Measurements from ENCODE around the gene PTPRK.

Gene PTPRK

GRCh38 chr6:128036808-128037570 is 483.4 kb downstream of the PTPRK start:
- TF ChIP-seq, protein P1, sequence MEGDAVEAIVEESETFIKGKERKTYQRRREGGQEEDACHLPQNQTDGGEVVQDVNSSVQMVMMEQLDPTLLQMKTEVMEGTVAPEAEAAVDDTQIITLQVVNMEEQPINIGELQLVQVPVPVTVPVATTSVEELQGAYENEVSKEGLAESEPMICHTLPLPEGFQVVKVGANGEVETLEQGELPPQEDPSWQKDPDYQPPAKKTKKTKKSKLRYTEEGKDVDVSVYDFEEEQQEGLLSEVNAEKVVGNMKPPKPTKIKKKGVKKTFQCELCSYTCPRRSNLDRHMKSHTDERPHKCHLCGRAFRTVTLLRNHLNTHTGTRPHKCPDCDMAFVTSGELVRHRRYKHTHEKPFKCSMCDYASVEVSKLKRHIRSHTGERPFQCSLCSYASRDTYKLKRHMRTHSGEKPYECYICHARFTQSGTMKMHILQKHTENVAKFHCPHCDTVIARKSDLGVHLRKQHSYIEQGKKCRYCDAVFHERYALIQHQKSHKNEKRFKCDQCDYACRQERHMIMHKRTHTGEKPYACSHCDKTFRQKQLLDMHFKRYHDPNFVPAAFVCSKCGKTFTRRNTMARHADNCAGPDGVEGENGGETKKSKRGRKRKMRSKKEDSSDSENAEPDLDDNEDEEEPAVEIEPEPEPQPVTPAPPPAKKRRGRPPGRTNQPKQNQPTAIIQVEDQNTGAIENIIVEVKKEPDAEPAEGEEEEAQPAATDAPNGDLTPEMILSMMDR (conservative IDR thresholded peaks at IDR 0.05; ENCODE audit: low read length) = no peak
- DNase-seq (ENCODE audit: low read depth) = peak; percentile 68

DNA sequence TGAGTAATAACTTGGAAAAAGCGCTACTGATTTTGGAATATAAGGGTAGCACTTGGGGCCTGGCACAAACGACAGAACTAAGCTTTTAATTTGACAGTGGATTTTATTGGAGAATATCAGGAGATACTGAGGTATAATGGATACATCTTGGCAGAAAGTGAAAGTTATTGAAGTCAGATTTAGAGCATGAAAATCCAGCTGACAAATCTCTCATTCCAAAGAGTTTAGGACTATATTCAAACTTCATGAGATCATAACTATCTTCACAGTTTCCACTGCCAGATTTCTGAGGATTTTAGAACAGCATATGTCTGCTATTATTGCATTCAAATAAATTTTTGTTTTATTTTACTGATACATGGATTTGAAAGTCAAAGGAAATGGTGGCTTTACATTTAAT is 487.2 kb downstream of the PTPRK start:
- no peak overlapping the region for H3K4me3 ChIP-seq (ENCODE audit: low read length)
- DNase-seq (ENCODE audit: low read depth) = no peak
- TF ChIP-seq, protein P1 (conservative IDR thresholded peaks at IDR 0.05; ENCODE audit: low read length) = no peak

More at GRCh38 chr6:128036808-128037570, 483.4 kb downstream of the PTPRK start:
- H3K4me3 ChIP-seq (ENCODE audit: low read length) = no peak overlapping the region

DNA sequence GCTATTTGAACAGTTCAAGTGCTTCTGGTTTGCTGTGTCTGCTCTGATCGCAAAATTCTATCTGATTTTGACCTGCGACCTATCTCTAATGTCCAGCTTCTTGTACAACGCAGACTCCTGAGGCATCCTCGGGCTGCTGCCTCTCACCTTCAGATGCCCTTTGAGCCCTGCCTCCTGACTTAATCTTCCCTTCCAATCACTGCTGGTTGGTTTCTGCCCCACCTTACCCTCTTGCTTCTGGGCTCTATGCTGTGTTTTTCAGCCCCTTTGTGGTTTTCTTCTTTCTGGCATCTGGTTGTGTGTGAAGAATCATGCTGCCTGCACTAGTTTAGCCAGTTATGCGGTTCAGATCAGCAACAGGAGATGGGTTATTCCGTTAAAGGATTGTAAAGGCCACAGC is 488.4 kb downstream of the PTPRK start:
- no peak overlapping the region for H3K4me3 ChIP-seq (ENCODE audit: low read length)
- TF ChIP-seq, protein P1 (conservative IDR thresholded peaks at IDR 0.05; ENCODE audit: low read length) = no peak
- no peak for DNase-seq (ENCODE audit: low read depth)

DNA sequence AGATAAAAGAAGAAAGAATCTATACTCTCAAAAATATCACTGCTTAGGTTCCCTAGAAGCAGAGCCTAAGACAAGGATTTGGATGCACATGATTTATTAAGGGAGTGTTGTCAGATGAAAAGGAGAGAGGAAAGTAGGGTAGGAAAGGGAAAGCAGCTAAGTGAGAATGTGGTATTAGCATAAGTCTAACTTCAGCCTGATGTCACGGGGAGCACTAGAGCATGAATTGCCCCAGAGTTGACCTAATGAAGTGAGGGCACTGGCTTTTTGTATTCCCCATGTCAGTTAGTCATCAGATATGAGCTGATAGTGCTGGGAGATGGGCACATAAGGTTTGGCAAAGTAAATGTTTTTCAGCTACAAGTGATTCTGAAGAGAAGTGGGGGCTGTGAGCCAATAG is 490.6 kb downstream of the PTPRK start:
- no peak for DNase-seq (ENCODE audit: low read depth)
- no peak overlapping the region for H3K4me3 ChIP-seq (ENCODE audit: low read length)
- TF ChIP-seq, protein P1 (conservative IDR thresholded peaks at IDR 0.05; ENCODE audit: low read length) = no peak

DNA sequence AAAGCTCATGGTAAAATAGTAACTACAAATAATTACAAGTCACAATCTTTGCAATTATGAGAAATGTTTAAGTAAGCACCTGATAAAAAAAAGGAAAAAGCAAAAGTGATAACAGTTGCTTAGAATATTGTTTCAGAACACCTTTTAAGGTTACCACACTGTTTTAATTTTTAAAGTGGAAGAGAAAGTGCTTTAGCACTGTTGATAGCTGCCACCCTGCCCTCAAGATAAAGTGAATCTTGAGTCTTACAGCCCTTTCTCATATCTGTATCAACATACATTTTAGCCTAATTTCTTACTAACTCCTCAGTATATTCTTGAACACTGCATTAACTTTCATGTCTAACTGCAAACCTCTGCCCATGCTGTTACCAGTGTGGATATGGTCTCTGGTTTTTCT is 492.2 kb downstream of the PTPRK start:
- TF ChIP-seq, protein P1 (conservative IDR thresholded peaks at IDR 0.05; ENCODE audit: low read length) = no peak
- no peak overlapping the region for H3K4me3 ChIP-seq (ENCODE audit: low read length)
- DNase-seq (ENCODE audit: low read depth) = no peak

- TF ChIP-seq, protein P1 (conservative IDR thresholded peaks at IDR 0.05; ENCODE audit: low read length) = no peak
- DNase-seq (ENCODE audit: low read depth) = no peak
- H3K4me3 ChIP-seq (ENCODE audit: low read length) = no peak overlapping the region
Observed at GRCh38 chr6:128025478-128025877, 494.9 kb downstream of the PTPRK start.

DNA sequence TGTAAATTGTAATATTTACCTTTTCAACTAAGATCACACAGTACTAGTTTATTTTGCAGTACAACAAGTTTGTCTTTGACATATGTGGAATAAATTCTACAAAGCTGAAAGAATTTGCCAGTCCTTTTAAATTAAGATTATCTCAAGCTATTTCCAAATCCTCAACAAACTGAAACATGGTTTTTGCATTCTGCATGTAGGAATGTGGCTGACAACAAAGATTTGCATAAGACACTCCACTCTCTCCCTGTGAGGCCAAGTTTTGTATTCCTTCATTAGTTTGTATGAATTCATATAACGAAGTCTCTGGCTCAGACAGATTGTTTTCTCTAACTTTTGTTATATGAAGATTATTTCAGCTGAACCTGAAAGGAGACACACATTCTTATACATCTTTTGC is 495.4 kb downstream of the PTPRK start:
- H3K4me3 ChIP-seq (ENCODE audit: low read length) = no peak overlapping the region
- peak; percentile 17 for DNase-seq (ENCODE audit: low read depth)
- TF ChIP-seq, protein P1 (conservative IDR thresholded peaks at IDR 0.05; ENCODE audit: low read length) = no peak

Data from AG10803 (cell line).